SU-DHL-6 (cell line): ENCODE results near the gene PEX12.

Source experiments
- EZH2phosphoT487 ChIP-seq: fragments of 200-600 bp; sonication (generic), shearing (Covaris generic); conservative IDR thresholded peaks from 2 replicates; pipeline ENCODE4 v1.6.1; 2018; ENCODE audit warnings: mild to moderate bottlenecking, antibody characterized with exemption, low read length, moderate library complexity, mixed read lengths
- TF ChIP-seq, protein P1 (sequence below): fragments of 200-600 bp; sonication (generic); IDR thresholded peaks from one replicate; pipeline ENCODE4 v1.5.1; 2017; ENCODE audit warnings: antibody characterized with exemption, mild to moderate bottlenecking, low read length, moderate library complexity; ENCODE audit not compliant: insufficient read depth, poor library complexity, severe bottlenecking

DNA sequence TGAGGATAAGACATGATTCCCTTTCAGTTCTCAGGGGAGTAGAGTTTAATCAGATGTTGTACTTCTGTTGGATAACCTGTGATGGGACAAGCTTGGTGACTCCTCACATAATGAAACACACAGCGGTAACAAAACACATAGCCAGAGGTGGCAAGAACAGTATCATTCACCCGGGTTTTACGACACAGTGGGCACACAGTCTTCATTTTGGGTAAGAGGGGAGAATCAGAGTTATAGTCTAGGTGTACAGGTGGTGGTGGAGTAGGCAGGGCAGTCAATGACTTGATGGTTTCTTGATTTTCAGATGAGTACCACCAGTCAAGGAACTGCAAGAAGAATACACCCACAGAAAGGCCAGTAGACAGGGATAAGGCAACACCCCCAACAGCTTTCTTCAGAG lies 2.6 kb downstream of the PEX12 start:
- TF ChIP-seq, protein P1, sequence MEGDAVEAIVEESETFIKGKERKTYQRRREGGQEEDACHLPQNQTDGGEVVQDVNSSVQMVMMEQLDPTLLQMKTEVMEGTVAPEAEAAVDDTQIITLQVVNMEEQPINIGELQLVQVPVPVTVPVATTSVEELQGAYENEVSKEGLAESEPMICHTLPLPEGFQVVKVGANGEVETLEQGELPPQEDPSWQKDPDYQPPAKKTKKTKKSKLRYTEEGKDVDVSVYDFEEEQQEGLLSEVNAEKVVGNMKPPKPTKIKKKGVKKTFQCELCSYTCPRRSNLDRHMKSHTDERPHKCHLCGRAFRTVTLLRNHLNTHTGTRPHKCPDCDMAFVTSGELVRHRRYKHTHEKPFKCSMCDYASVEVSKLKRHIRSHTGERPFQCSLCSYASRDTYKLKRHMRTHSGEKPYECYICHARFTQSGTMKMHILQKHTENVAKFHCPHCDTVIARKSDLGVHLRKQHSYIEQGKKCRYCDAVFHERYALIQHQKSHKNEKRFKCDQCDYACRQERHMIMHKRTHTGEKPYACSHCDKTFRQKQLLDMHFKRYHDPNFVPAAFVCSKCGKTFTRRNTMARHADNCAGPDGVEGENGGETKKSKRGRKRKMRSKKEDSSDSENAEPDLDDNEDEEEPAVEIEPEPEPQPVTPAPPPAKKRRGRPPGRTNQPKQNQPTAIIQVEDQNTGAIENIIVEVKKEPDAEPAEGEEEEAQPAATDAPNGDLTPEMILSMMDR, result no peak
- TF ChIP-seq EZH2phosphoT487, result no peak
